Caki2 (cell line): ENCODE results near the gene INHBE. TPM values are rescaled to one million over a fixed set of nuclear protein-coding genes. Genes with fewer than 3 reads are reported as not detected.

ENCODE experiments used
- DNase-seq: peaks from one replicate; pipeline ENCODE4 v3.0.0-alpha.2; 2015; ENCODE audit warnings: low read depth
- in situ Hi-C: cut with HindIII; loops from 2 replicates; pipeline ENCODE4 v1.10.0; 2016; ENCODE audit warnings: low sequenced_read_pairs, low pct_unique_long_range_greater_than_20kb, mixed read lengths
- total RNA-seq: library from RNA; depleted of rRNA; stranded (reverse); fragments of >200 nt; shearing (Covaris generic); gene quantifications from 2 replicates; pipeline ENCODE4 v1.2.3, GENCODE V29; 2014; ENCODE audit warnings: low replicate concordance

The INHBE gene
- total RNA-seq, 1 experiment from 2014 or later = not detected

GRCh38 chr12:57470286-57470969 is 15.3 kb downstream of the INHBE start:
- DNase-seq = no peak
- in situ Hi-C loops = no loop called here

GRCh38 chr12:57470970-57471656 is 16.0 kb downstream of the INHBE start:
- no peak for DNase-seq
- in situ Hi-C loops = no loop called here

GRCh38 chr12:57471661-57472060 is 16.6 kb downstream of the INHBE start:
- in situ Hi-C loops = no loop called here
- no peak for DNase-seq

GRCh38 chr12:57472391-57472790 is 17.3 kb downstream of the INHBE start:
- in situ Hi-C loops = no loop called here

GRCh38 chr12:57473392-57473791 is 18.3 kb downstream of the INHBE start:
- DNase-seq = no peak
- in situ Hi-C loops = no loop called here

More at GRCh38 chr12:57472391-57472790, 17.3 kb downstream of the INHBE start:
- DNase-seq = no peak

- DNase-seq = no peak
- in situ Hi-C loops = no loop called here
Measured at GRCh38 chr12:57473886-57474285, 18.8 kb downstream of the INHBE start.

- DNase-seq = no peak
- in situ Hi-C loops = no loop called here
Measured at GRCh38 chr12:57474430-57474829, 19.3 kb downstream of the INHBE start.

GRCh38 chr12:57474862-57475261 is 19.8 kb downstream of the INHBE start:
- no peak for DNase-seq
- in situ Hi-C loops = no loop called here

- DNase-seq = no peak
- in situ Hi-C loops = no loop called here
Measured at GRCh38 chr12:57475271-57476161, 20.4 kb downstream of the INHBE start.

- in situ Hi-C loops = no loop called here
- DNase-seq = no peak
Measured at GRCh38 chr12:57476162-57476992, 21.3 kb downstream of the INHBE start.

- in situ Hi-C loops = no loop called here
- DNase-seq = no peak
Measured at GRCh38 chr12:57476993-57477709, 22.0 kb downstream of the INHBE start.

GRCh38 chr12:57477710-57478681 is 22.9 kb downstream of the INHBE start:
- in situ Hi-C loops = no loop called here
- no peak for DNase-seq

- in situ Hi-C loops = no loop called here
Measured at GRCh38 chr12:57479043-57479375, 23.9 kb downstream of the INHBE start.

GRCh38 chr12:57479376-57480115 is 24.4 kb downstream of the INHBE start, which contains the start of gene ARHGAP9:
ARHGAP9 (minus strand) TSS chr12:57479866; CDS start chr12:57479406, 460 bp downstream.
- no peak for DNase-seq
- in situ Hi-C loops = no loop called here

More at GRCh38 chr12:57479043-57479375, 23.9 kb downstream of the INHBE start:
- no peak for DNase-seq

GRCh38 chr12:57481671-57482070 is 26.6 kb downstream of the INHBE start:
- in situ Hi-C loops = no loop called here
- no peak for DNase-seq

GRCh38 chr12:57483466-57483865 is 28.4 kb downstream of the INHBE start:
- peak; percentile 59 for DNase-seq
- in situ Hi-C loops = no loop called here
